ENCODE measurements around the gene PVALB. TPM values are rescaled to one million over a fixed set of nuclear protein-coding genes. Genes with fewer than 3 reads are reported as not detected.

The PVALB gene
- total and polyA plus RNA-seq, 12 donors, result 0.65 to 3.3 (median 1.3) TPM; not detected in 8

DNA sequence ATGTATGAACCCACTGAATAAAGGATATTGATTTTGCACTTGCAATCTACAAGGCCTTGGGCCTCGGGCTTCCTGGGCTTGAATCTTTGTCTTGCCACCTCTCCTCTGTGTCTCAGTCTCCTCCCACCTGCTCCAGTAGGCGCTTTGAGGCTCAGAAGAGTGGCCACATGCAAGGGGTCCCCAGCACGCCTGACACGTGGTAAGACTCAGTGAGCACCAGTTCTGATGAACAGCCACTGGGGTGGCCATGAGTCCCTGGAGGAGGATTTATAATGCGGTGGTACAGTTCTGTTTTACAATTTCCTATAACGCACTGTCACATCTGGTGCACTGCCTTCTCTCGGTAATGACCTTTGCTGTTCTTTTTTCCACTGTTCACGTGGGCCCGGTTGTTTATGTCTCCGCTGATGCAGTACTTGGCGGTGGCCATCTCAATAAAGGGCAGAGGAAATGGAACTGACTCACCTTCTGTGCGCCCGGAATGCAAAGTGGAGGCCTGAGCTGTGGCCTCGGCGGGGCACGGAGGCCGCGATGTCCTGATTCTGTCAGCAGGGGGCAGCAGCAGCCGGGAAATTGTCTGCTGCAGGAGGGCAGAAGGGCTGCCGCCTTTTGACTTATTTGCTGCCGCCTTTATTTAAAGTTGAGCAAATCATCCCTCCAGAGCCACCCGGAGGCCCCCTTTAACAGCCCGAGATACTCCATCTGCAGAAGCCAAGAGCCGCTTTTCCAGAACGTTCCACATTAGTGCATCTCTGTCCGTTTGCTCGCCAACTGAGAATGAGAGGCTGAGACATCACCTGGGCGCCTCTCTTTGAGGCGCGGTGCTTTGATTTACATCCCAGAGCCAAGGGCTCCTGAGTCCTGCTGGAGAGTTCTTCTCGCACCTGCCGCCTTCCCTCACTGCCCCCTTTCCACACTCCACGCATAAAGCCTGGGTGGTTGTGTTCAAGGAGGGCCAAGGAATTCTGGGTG, 34.9 kb downstream of the PVALB start:
- Histone ChIP-seq H3K36me3 (replicated peaks in 1 of 2) (no peaks in the 10 kb centered on the region), H3K4me3 (no peak overlapping the region), H3K4me1 (replicated peaks in 1 of 2) (peaks cover 0 to 6% of the 10 kb centered on the region in 2 donors), H3K27me3 (peaks cover 8% of the 10 kb centered on the region), H3K9me3 (replicated peaks in 1 of 3) (no peaks in the 10 kb centered on the region), H3K27ac (peak overlapping the region in 2 of 5 donors; percentile 58 to 80)
- TF ChIP-seq, protein P1, sequence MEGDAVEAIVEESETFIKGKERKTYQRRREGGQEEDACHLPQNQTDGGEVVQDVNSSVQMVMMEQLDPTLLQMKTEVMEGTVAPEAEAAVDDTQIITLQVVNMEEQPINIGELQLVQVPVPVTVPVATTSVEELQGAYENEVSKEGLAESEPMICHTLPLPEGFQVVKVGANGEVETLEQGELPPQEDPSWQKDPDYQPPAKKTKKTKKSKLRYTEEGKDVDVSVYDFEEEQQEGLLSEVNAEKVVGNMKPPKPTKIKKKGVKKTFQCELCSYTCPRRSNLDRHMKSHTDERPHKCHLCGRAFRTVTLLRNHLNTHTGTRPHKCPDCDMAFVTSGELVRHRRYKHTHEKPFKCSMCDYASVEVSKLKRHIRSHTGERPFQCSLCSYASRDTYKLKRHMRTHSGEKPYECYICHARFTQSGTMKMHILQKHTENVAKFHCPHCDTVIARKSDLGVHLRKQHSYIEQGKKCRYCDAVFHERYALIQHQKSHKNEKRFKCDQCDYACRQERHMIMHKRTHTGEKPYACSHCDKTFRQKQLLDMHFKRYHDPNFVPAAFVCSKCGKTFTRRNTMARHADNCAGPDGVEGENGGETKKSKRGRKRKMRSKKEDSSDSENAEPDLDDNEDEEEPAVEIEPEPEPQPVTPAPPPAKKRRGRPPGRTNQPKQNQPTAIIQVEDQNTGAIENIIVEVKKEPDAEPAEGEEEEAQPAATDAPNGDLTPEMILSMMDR (IDR thresholded peaks at IDR 0.05), result peak; percentile 88 to 94 (median 92)
- TF ChIP-seq POLR2A (IDR thresholded peaks at IDR 0.05), result no peak
- intact Hi-C loops (cut with DNase I), result loop anchor here (2.0 to 5.0 kb wide), 3 partner anchors 75 to 200 kb away; no protein-coding TSS in a partner anchor
- 24 to 29% (median 25%) methylated on average over 22 to 33 of the region's 33 CpGs for WGBS, 4 donors
- DNase-seq, result peak; percentile 86 to 92 (median 89)

DNA sequence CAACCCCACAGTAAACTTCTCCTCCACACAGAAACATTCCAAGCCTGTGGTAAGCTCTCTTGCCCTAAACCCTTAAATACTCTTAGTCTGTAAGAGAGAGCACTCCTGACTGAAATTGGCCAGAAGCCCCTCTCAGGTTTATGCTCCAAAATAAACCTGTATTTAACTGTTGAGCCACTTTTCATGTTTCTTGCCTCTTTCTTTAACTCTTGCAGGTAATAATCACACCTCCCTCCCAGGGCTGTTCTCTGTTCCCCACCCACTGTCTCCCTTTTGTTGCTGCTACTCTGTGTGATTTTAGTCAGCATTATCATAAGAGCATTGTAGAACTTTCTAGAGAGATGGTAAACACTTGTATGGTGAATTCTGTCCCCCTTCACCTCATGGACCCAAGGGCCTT, 38.8 kb downstream of the PVALB start:
- DNase-seq, result no peak
- no peaks in the 10 kb centered on the region for H3K27me3 ChIP-seq
- no peak for TF ChIP-seq POLR2A (IDR thresholded peaks at IDR 0.05)
- TF ChIP-seq, protein P1 (IDR thresholded peaks at IDR 0.05), result no peak
- no peak overlapping the region for H3K4me3 ChIP-seq
- no peak overlapping the region for H3K27ac ChIP-seq
- peaks cover 8 to 15% of the 10 kb centered on the region in 2 donors for H3K4me1 ChIP-seq (replicated peaks in 1 of 2)
- H3K36me3 ChIP-seq (replicated peaks in 1 of 2), result no peaks in the 10 kb centered on the region
- intact Hi-C loops (cut with DNase I), result loop anchor here in 1 of 2 donors (5.0 kb wide), 1 partner anchor 231 kb away; no protein-coding TSS in a partner anchor
- H3K9me3 ChIP-seq (replicated peaks in 1 of 3), result no peaks in the 10 kb centered on the region

DNA sequence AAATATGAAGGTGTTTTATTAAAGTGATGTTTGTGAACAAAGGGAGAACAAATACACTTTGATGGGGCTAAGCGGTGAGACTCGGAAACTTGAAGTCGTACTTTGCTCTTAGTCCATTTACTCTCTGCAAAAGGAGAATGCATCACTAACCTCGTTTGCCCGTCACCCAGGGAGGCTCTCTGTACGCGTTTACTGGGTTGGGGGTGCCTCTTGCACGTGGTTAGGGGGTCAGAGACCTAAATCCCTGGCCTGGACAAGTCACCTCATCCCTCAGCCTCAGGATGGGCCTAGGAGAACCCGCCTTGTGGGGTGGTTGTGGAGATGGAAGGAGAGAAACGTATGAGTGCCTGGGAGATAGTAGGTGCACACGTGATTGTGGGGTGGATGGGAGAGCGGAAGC, 40.1 kb downstream of the PVALB start:
- intact Hi-C loops (cut with DNase I), result loop anchor here in 1 of 2 donors (5.0 kb wide), 1 partner anchor 229 kb away; no protein-coding TSS in a partner anchor
- peak in 1 of 7 donors; percentile 34 for DNase-seq
- H3K4me3 ChIP-seq, result peak overlapping the region in 1 of 4 donors; percentile 38
- H3K27ac ChIP-seq, result no peak overlapping the region
- no peaks in the 10 kb centered on the region for H3K27me3 ChIP-seq
- peaks cover 8 to 12% of the 10 kb centered on the region in 2 donors for H3K4me1 ChIP-seq (replicated peaks in 1 of 2)
- no peaks in the 10 kb centered on the region for H3K9me3 ChIP-seq (replicated peaks in 1 of 3)
- WGBS, 4 donors, result 66 to 71% (median 70%) methylated on average over 12 of the region's 12 CpGs
- no peaks in the 10 kb centered on the region for H3K36me3 ChIP-seq (replicated peaks in 1 of 2)
- TF ChIP-seq, protein P1 (IDR thresholded peaks at IDR 0.05), result no peak
- TF ChIP-seq POLR2A (IDR thresholded peaks at IDR 0.05), result no peak

DNA sequence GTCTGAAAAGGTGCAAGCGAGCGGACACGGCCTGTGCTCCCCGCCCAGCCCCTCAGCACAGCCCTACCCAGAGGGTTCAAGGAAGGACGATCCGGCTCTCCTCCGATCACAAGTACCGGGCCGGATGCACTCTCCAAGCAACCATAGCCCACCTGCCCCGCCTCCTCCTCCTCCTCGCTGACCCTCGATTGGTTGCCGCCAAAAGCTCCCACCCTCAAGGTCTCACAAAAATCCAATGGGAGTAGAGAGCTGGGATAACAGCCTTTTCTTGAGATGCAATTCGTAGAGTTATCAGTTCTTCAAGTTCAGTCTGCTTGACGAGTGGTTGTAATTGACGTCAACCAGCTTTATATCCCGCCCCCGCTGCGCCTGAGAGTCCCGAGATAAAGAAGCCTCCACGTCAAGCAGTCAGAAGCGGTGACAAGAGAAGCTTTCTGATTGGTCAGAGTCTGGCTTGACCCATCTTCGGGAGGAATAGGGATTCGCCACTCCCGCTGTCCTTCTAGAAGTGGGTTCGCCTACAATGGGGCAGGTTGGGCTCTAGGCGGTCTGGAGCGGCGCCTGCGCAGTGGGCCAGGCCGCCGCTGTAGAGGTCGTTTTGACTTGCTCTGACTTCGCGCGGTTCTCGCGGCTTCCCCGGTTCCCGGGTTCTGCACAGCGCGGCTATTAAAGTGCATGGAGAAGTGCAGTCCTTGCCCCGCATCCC, 40.7 kb downstream of the PVALB start, which contains the start of gene IFT27:
IFT27 (minus strand) TSS at position 156 of the 706 bp plus-strand sequence. CDS start 412 bp downstream, outside the sequence.
- 0 to 2% (median 1%) methylated on average over 31 to 43 of the region's 43 CpGs for WGBS, 4 donors
- TF ChIP-seq POLR2A (IDR thresholded peaks at IDR 0.05), result peak in 1 of 2 donors; percentile 59
- TF ChIP-seq, protein P1 (IDR thresholded peaks at IDR 0.05), result no peak
- Histone ChIP-seq H3K4me3 (peak within 1 kb of the TSS in 3 of 4 donors; percentile 13 to 94 (median 71)), H3K4me1 (replicated peaks in 1 of 2) (peaks cover 8 to 9% of the 10 kb centered on the region in 2 donors), H3K27ac (peak within 1 kb of the TSS in 3 of 5 donors; percentile 70 to 90 (median 76)), H3K27me3 (no peaks in the 10 kb centered on the region), H3K9me3 (replicated peaks in 1 of 3) (no peaks in the 10 kb centered on the region), H3K36me3 (replicated peaks in 1 of 2) (no peaks in the 10 kb centered on the region)
- intact Hi-C loops (cut with DNase I), result loop anchor here in 1 of 2 donors (5.0 kb wide), 1 partner anchor 229 kb away; no protein-coding TSS in a partner anchor
- DNase-seq, result peak; percentile 99 to 100 (median 100)

Data from adrenal gland (tissue), 12 donors.